ENCODE data around the gene ILDR1.

DNA sequence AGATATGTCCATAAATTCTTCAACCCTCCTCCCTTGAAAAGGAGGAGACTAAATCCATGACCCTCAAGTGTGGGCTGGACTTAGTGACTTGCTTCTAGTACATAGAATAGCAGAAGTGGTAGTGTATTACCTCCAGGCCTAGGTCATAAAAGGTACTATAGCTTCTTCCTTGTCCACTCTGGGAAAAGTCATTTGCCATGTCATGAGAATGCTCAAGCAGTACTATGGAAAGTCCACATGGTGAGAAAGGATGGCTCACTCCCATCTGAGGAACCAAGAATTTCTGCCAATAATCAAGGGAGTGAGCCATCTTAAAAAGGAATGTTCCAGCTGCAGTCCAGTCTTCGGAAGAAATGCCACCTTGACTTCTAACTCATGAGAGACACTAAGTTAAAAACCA, 10.5 kb upstream of the ILDR1 start:
- TF ChIP-seq, protein P1, sequence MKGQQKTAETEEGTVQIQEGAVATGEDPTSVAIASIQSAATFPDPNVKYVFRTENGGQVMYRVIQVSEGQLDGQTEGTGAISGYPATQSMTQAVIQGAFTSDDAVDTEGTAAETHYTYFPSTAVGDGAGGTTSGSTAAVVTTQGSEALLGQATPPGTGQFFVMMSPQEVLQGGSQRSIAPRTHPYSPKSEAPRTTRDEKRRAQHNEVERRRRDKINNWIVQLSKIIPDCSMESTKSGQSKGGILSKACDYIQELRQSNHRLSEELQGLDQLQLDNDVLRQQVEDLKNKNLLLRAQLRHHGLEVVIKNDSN (CRISPR knock-in tag; IDR thresholded peaks at IDR 0.05), result no peak
- TF ChIP-seq MXD4 (CRISPR knock-in tag; IDR thresholded peaks at IDR 0.05; ENCODE audit: borderline replicate concordance), result no peak
- no peak for TF ChIP-seq MYBL2 (CRISPR knock-in tag; IDR thresholded peaks at IDR 0.05)

All from WTC11 (cell line).